Activated naive CD8-positive, alpha-beta T cell treated with anti-CD3 and anti-CD28 coated beads, Interleukin-2, amount 50 U/mL, for 16 hours (primary cell): ENCODE measurements around the gene HSPB2.

Experiments
- DNase-seq: peaks from one replicate; pipeline ENCODE4 v3.0.0-alpha.2; 2020; ENCODE audit warnings: low read depth, low spot score

Gene HSPB2

GRCh38 chr11:111938687-111939160, 26.2 kb downstream of the HSPB2 start:
- no peak for DNase-seq

DNA sequence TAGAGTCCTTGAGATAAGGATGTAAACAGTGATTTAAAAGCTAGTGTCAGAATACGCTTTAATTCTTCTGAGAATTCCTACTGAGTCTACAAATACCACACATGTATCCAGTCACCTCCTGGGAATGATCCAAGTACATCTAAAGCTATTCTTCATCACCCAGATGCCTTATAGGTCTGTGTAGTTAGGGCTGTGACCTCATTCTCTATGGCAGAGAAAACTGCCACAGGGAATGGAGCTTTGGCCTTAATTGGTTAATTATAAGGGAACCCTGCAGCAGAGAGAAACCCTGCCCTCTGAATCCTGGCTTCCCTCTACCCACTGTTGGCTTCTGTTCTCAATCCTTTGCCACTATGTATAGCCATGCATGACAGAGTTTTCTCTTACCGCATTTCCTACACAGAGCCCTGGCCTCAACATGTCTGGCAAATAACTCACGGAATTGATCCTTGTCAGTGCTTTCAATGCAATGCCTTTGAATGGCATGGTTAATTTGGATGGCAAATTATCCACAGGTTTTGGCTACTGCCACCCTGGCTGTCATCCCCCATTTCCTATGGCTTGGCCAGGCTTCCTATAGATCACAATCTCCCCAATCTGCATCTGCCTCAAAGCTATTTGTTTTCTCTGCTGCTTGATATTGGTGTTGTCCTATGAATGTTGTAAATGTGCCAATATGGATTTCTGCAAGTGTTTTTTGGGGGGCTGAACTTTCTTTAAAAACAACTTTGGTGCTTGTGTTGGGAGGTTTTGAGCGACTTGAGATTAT, 27.5 kb downstream of the HSPB2 start:
- DNase-seq, result no peak

- no peak for DNase-seq
Measured at GRCh38 chr11:111941963-111942362, 29.4 kb downstream of the HSPB2 start.

GRCh38 chr11:111942829-111943228, 30.3 kb downstream of the HSPB2 start:
- DNase-seq, result no peak

DNA sequence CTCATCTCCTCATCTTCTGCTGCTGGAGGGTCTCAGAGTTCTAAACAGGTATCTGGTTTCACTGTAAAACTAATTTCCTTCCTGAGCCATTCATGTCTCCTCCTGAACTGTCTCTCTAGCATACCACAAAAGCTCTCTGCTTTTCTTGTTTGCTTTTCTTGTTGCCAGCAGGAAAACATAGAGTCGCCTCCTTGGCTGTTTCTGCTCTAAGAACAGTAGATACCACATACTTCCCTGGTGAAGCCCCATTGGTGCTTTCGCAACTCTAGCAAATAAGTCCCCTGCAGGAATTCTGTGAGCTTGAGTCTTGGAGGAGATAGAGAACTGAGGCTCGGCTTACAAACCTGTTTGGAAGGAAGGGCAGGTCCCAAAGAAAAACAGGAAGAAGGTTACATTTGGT, 31.6 kb downstream of the HSPB2 start:
- DNase-seq, result no peak

DNA sequence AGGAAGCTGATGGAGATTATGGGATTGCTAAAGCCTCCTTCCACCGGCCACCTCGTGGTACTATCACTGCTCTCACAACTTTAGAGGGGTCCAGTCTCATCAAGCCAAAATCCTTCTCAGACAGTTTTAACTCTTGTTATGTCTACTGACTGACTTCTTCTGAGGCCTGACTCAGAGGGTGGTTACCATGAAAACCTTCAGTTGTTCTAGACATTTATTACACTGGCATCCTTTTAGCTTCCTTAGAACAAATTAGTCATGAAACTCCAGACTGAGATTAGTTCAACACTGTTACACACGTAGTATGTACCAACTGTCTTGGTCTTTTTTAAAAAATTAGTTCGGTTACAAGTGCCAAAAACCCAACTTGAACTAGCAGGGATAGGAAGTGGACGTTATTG, 32.1 kb downstream of the HSPB2 start:
- no peak for DNase-seq

DNA sequence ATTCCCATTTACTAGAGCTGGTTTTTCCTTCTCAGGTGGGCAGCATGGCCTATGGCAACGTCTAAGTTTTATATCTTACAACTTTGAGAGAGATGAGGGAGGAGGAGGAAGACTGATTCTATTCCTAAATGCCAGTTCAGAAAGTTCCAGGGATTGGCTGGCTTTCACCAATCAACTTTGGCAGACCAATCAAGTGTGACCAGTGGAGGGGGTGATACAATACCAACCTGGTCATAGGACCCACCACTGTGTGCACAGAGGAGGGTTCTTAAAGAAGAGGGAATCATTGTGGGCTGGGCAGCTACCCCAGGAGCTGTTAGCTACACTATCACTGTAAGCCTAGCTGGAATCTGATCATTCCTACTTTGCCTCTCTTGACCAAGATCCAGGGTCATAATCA, 32.7 kb downstream of the HSPB2 start:
- DNase-seq, result no peak

- no peak for DNase-seq
Measured at GRCh38 chr11:111946499-111946898, 34.0 kb downstream of the HSPB2 start.

DNA sequence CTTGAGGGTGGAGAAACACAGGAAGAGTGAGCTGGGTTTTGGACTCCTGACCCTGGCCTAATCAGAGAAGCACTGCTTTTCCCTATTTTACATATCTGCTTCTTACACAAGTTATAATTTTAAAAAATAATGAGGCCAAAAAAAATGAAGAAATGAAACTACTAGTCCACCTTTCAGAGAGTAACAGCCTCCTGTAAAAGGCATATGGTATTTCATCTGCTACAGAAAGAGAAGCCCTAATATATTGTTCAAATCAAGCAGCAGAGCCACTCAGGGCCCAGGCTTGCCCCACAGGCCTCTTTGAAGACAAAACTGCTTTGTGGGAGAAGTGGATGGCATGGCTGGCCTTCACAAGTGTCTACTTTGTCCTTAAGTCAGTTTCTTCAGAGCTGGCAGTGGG, 34.6 kb downstream of the HSPB2 start:
- DNase-seq, result no peak

DNA sequence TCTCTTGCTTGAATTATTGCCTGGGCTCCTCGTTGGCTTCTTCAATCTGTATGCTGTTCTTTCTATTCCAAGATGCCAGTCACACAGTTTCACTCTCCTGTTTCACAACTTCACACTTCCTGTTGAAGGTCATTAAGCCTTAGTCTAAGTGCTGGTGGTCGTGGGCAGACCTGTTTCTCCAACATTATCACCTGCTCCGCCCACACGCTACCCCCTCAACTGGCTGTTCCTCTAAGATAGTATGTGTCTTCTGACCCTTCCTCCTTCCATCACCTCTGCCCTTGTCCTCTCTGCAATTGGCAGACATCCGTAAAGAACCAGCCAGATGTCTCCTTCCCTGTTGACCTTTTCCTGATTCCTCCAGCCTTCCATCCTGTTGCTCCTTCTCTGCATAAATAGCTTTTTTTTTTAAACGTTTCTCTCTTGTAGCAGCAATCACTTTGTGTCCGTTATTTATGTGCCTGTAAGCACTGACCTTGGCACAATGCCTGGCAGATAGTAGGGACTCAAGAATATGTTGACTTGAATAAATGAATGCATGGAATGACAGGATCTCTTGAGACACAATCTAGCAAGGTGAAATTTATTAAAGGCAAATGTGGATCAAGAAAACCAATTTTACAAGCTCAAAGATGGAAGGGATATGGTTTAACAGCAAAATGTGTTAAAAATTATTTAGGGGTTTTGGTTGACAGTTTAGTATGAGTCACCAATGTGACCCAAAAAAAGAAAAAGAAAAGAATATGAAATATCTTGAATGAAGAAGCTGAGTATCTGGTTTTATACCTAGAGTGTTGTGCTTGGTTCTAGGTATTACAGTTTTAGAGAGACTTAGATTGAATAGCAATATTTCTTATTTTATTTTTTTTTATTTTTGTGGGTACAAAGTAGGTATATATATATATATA, 37.2 kb downstream of the HSPB2 start:
- no peak for DNase-seq

DNA sequence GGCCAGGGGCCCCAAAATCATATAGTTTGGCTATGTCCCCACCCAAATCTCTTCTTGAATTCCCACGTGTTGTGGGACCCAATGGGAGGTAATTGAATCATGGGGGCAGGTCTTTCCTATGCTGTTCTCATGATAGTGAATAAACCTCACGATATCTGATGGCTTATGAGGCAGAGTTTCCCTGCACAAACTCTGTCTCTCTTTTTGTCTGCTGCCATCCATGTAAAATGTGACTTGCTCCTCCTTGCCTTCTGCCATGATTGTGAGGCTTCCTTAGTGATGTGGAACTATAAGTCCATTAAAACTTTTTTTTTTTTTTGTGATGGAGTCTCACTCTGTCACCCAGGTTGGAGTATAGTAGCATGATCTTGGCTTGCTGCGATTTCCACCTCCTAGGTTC, 39.0 kb downstream of the HSPB2 start:
- no peak for DNase-seq

DNA sequence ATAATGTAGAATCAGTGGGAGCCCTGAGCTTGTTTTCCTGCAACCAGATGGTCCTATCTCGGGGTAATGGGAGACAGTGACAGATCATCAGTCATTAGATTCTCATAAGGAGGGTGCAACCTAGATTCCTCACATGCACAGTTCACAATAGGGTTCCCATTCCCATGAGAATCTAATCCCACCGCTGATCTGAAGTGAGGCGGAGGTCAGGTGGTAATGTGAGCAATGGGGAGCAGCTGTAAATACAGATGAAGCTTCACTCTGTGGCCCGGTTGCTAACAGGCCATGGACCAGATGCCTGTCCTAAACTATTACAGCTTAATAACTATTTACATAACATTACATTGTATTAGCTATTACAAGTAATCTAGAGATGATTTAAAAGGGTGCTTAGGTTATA, 41.6 kb downstream of the HSPB2 start:
- DNase-seq, result no peak

DNA sequence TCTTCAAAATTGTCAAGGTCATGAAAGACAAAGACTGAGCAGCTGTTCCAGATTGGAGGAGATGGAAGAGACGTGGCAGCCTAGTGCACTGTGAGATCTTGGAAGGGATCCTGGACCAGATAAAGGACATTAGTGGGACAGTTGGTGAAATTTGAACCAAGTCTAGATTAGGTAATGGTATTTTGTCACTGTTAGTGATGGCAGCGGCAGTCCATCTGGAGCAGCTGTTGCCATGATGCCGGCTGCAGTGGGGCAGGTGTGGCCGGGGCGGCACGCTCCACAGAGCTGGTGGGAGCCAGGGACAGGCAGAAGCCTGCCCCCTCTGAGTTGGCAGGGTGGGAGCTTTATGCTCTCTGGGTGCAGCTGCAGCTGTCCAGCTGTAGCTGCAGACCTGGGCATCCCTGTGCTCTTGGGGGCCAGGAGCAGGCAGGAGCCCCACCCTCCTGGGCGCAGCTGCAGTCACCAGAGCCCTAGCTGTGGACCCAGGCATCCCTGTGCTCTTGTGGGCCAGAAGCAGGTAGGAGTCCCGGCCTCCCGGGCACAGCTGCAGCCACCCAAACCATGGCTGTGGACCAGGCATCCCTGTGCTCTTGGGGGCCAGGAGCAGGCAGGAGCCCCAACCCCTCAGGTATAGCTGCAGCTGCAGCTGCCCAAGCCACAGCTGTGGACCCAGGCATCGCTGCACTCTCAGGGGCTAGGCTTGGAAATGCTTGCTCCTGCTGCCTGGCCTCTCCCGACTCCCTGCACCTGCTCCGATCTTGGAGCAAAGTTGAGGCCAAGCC, 45.3 kb downstream of the HSPB2 start:
- DNase-seq, result no peak

DNA sequence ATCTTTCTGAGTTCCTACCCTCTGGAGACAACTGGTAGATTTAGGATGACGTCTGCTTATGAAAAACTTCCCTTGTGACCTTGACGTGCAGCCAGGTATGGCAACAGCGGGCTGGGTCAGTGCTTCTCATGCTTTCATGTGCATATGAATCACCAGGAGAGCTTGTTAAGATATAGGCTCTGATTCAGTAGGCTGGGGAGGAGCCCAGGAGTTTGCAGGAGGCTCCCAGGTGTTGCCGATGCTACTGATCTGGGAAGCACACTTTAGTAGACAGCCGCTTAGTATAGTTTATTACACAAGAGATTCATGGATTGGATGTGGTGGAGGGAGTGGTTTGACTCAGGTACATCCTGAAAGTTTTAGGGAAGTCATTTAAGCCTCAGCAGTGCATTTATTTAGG, 48.4 kb downstream of the HSPB2 start:
- no peak for DNase-seq

DNA sequence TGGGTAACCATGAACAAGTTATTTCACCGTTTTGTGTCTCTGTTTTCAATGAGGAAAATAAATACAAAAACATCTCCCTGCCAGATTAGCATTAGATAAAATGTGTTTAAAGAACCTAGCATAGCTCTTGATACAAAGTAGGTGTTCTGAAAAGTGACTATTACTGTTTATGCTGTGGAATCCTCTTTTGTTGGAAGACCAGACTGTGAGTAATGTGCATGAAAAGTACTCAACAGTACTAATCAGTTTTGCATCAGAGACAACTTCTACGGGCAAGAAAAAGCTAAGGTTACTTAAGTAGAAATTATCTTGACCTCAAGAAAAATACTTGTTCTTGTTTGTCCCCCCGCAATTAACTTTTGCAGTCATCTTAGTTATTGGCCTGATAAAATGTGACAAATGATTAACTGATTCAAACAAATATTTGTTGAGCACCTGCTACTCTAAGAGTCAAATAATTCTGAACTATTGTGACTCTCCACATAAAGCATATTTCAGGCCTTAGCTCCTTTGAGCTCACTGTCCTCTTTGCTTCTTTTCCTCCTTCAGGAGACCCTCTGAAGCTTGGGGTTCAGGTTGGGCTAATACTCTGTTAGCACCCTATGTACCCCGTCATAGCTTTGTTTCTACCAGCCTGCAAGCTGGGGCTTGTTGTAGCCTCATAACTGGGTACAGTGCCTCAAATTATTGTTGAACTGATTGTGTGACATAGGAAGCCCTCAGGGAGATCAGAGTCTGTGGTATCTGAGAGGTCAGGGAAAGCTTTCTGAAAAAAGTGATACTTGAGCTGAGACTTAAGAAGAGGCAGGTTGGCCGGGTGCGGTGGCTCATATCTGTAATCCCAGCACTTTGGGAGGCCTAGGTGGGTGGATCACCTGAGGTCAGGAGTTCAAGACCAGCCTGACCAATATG, 49.1 kb downstream of the HSPB2 start:
- DNase-seq, result no peak
